Left cardiac atrium (tissue), 4 donors: ENCODE measurements around the gene PCDHGA10. TPM values are rescaled to one million over a fixed set of nuclear protein-coding genes. Genes with fewer than 3 reads are reported as not detected.

ENCODE experiments used
- ATAC-seq, 2 donors: fragments of 200-7000 bp; cut with Tn5 transposase; one replicate each; pipeline ENCODE4 v1.9.1; 2020; ENCODE audit warnings: mild to moderate bottlenecking in 2 of 2, moderate library complexity in 2 of 2
- DNase-seq: peaks from one replicate; pipeline ENCODE4 v3.0.0-alpha.2; 2020
- intact Hi-C, 2 donors: fragments of 100-400 bp; cut with DNase I; formaldehyde crosslinking; loops; one replicate each; pipeline versions ENCODE4 v1.14.1 to v1.15.1; 2022 to 2023
- total RNA-seq, 2 donors: library from RNA; stranded (reverse); fragmentation: NEBNext Ultra II Directional; extraction: Animal tissue kit (Norgen Biotek cat#: 25700); gene quantifications; one replicate each; pipeline ENCODE4 v1.2.1, GENCODE V29; 2021
- donor health status: DM: no; HTN: yes; CAD: no.
- donor health status: DM: no; HTN: yes; CAD: no; lungs with severe emphysema.
- donor health status: DM: yes; HTN: yes; CAD: no.
- donor health status: Dilated cardiomyopathy.

PCDHGA10 gene
- total RNA-seq, 2 donors from 2014 or later, result 3.3 to 4.6 TPM

DNA sequence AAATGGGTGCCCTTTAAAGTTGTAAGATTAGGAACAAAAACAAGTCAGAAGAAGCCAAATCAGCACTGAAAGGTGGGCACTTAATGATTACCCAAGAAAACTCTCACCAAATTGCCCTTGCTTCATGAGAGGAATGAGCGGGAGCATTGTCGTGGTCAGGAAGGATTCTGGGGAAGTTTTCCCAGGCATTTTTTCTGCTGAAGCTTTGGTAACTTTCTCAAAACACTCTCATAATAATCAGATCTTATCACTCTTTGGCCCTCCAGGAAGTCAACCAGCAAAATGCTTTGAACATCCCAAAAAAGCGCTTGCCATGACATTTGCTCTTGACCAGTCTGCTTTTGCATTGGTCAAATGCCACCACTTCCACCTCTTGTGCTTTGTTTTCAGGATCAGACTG, 52.6 kb downstream of the PCDHGA10 start:
- no peak for DNase-seq

More for the DNA sequence above, 52.6 kb downstream of the PCDHGA10 start:
- intact Hi-C loops, result no loop called here
- ATAC-seq, result no peak

Other genes with a start within 250 kb of the PCDHGA10 start
- 1 to 10 TPM; 1.0 to 1.7 TPM for gene PCDHB7, start 240.3 kb upstream of the PCDHGA10 start, total RNA-seq
- gene PCDHB8, start 235.2 kb upstream of the PCDHGA10 start, total RNA-seq, result 1 to 10 TPM; 2.6 to 6.1 TPM
- 1 to 10 TPM; 2.6 to 3.1 TPM for gene PCDHB16, start 230.6 kb upstream of the PCDHGA10 start, total RNA-seq
- 1 to 10 TPM; 2.5 to 4.3 TPM for gene PCDHB9, start 225.8 kb upstream of the PCDHGA10 start, total RNA-seq
- gene PCDHB10, start 220.6 kb upstream of the PCDHGA10 start, total RNA-seq, result 1 to 10 TPM; 1.3 to 1.5 TPM
- gene PCDHB11, start 213.4 kb upstream of the PCDHGA10 start, total RNA-seq, result 1 to 10 TPM; 1.8 to 3.3 TPM
- 1 to 10 TPM; 2.4 to 2.6 TPM for gene PCDHB12, start 204.3 kb upstream of the PCDHGA10 start, total RNA-seq
- 1 to 10 TPM; 3.5 to 5.3 TPM for gene PCDHB13, start 199.1 kb upstream of the PCDHGA10 start, total RNA-seq
- 1 to 10 TPM; 3.9 to 5.8 TPM for gene PCDHB14, start 189.6 kb upstream of the PCDHGA10 start, total RNA-seq
- gene PCDHB15, start 167.6 kb upstream of the PCDHGA10 start, total RNA-seq, result 1 to 10 TPM; 4.5 to 5.7 TPM
- gene SLC25A2, start 108.9 kb upstream of the PCDHGA10 start, total RNA-seq, result not detected
- 10 to 100 TPM; 86.3 to 93.5 TPM for gene TAF7, start 92.2 kb upstream of the PCDHGA10 start, total RNA-seq
- gene PCDHGA1, start 82.5 kb upstream of the PCDHGA10 start, total RNA-seq, result 1 to 10 TPM; 1.4 to 1.8 TPM
- gene PCDHGA2, start 74.2 kb upstream of the PCDHGA10 start, total RNA-seq, result 1 to 10 TPM; 4.5 to 7.3 TPM
- 1 to 10 TPM; 5.0 to 5.8 TPM for gene PCDHGA3, start 69.2 kb upstream of the PCDHGA10 start, total RNA-seq
- 1 to 10 TPM; 3.0 to 3.2 TPM for gene PCDHGB1, start 62.9 kb upstream of the PCDHGA10 start, total RNA-seq
- gene PCDHGA4, start 58.0 kb upstream of the PCDHGA10 start, total RNA-seq, result 1 to 10 TPM; 4.0 to 4.3 TPM
- 1 to 10 TPM; 4.0 to 5.4 TPM for gene PCDHGB2, start 53.0 kb upstream of the PCDHGA10 start, total RNA-seq
- 1 to 10 TPM; 3.5 to 4.3 TPM for gene PCDHGA5, start 48.8 kb upstream of the PCDHGA10 start, total RNA-seq
- gene PCDHGB3, start 42.7 kb upstream of the PCDHGA10 start, total RNA-seq, result 1 to 10 TPM; 3.9 to 4.6 TPM
- gene PCDHGA6, start 39.1 kb upstream of the PCDHGA10 start, total RNA-seq, result 1 to 10 TPM; 3.7 to 4.4 TPM
- 1 to 10 TPM; 3.2 to 3.5 TPM for gene PCDHGA7, start 30.2 kb upstream of the PCDHGA10 start, total RNA-seq
- gene PCDHGB4, start 25.3 kb upstream of the PCDHGA10 start, total RNA-seq, result 1 to 10 TPM; 4.4 to 4.5 TPM
- gene PCDHGA8, start 20.4 kb upstream of the PCDHGA10 start, total RNA-seq, result 1 to 10 TPM; 2.9 to 3.7 TPM
- 1 to 10 TPM; 6.4 to 7.7 TPM for gene PCDHGB5, start 15.0 kb upstream of the PCDHGA10 start, total RNA-seq
- 1 to 10 TPM; 3.6 to 4.0 TPM for gene PCDHGA9, start 10.2 kb upstream of the PCDHGA10 start, total RNA-seq
- 1 to 10 TPM; 4.9 to 5.2 TPM for gene PCDHGB6, start 5.0 kb upstream of the PCDHGA10 start, total RNA-seq
- 1 to 10 TPM; 7.6 to 8.8 TPM for gene PCDHGB7, start 4.7 kb downstream of the PCDHGA10 start, total RNA-seq
- 1 to 10 TPM; 3.2 to 3.5 TPM for gene PCDHGA11, start 8.1 kb downstream of the PCDHGA10 start, total RNA-seq
- gene PCDHGA12, start 17.5 kb downstream of the PCDHGA10 start, total RNA-seq, result 1 to 10 TPM; 4.5 to 6.5 TPM
- 10 to 100 TPM; 33.7 to 39.1 TPM for gene PCDHGC3, start 63.0 kb downstream of the PCDHGA10 start, total RNA-seq
- gene PCDHGC4, start 72.0 kb downstream of the PCDHGA10 start, total RNA-seq, result 1 to 10 TPM; 1.4 to 1.7 TPM
- gene PCDHGC5, start 76.1 kb downstream of the PCDHGA10 start, total RNA-seq, result 1 to 10 TPM in 1 of 2 donors, under 1 TPM in 1; 0.97 to 1.7 TPM
- 10 to 100 TPM; 25.9 to 39.4 TPM for gene DIAPH1, start 206.0 kb downstream of the PCDHGA10 start, total RNA-seq
- gene HDAC3, start 223.9 kb downstream of the PCDHGA10 start, total RNA-seq, result 10 to 100 TPM; 21.1 to 29.8 TPM
- 1 to 10 TPM; 1.4 to 1.6 TPM for gene RELL2, start 224.0 kb downstream of the PCDHGA10 start, total RNA-seq
- gene FCHSD1, start 238.4 kb downstream of the PCDHGA10 start, total RNA-seq, result 1 to 10 TPM; 6.1 to 7.3 TPM